HepG2 (cell line): ENCODE data around the gene SYNE1. TPM values are rescaled to one million over a fixed set of nuclear protein-coding genes. Genes with fewer than 3 reads are reported as not detected.
A peak's percentile ranks its signal among the peaks of the same experiment; 100 is the strongest.

Experiments used
- ATAC-seq: fragments of 200-7000 bp; cut with Tn5 transposase; 3 replicates; pipeline ENCODE4 v1.9.1; 2020; ENCODE audit warnings: mild to moderate bottlenecking, moderate library complexity
- BruUV-seq: library from RNA; stranded (reverse); fragments of 400-500 nt; replicated peaks from 2 replicates; lab custom pipeline; 2021; lab: Mats Ljungman, UMichigan
- CTCF ChIA-PET: fragments of 300-600 bp; formaldehyde crosslinking; extraction: SDS; loops from one replicate; lab custom pipeline; 2021; ENCODE audit warnings: low total read pairs, inconsistent platforms, low intra/inter-chr PET ratio; lab: Yijun Ruan, JAX
- POLR2A ChIA-PET: fragments of 350-600 bp; sonication (Branson Sonifier 250); formaldehyde crosslinking; loops from one replicate; lab custom pipeline; 2020; ENCODE audit warnings: antibody characterized with exemption, inconsistent platforms; lab: Yijun Ruan, JAX
- DNase-seq: peaks from one replicate; pipeline ENCODE4 v3.0.0-alpha.2; 2015; ENCODE audit warnings: low spot score
- FAIRE-seq: peaks from 3 replicates; lab custom pipeline; 2011; peaks lifted over from hg19 to GRCh38; lab: Jason Lieb, UNC
- H2AFZ ChIP-seq: one replicate; pipeline ENCODE4 v1.6.1; 2011; ENCODE audit warnings: low read length, inconsistent platforms
- H3K27ac ChIP-seq: fragments of 300-600 bp; 3 replicates; pipeline ENCODE4 v1.8.0; 2011; ENCODE audit warnings: mixed run types, mild to moderate bottlenecking, mixed read lengths, low read length, inconsistent platforms; ENCODE audit not compliant: insufficient read depth; ENCODE audit errors: extremely low read length
- H3K27me3 ChIP-seq, 2 experiments: fragments of 200-600 bp in 1 of 2; 2 replicates in 1 of 2; 3 replicates in 1 of 2; pipeline versions ENCODE4 v1.6.0 to v1.8.0; 2011; ENCODE audit warnings: low read length in 2 of 2, mild to moderate bottlenecking in 2 of 2, moderate library complexity in 2 of 2, inconsistent platforms in 1 of 2; ENCODE audit not compliant: insufficient read depth in 2 of 2, control insufficient read depth in 1 of 2
- H3K36me3 ChIP-seq, 2 experiments: fragments of 200-600 bp in 1 of 2; replicated peaks in 1 of 2; 2 replicates in 1 of 2; 3 replicates in 1 of 2; pipeline versions ENCODE4 v1.5.1 to v1.8.0; 2011; ENCODE audit warnings: low read length in 2 of 2, inconsistent platforms in 1 of 2; ENCODE audit not compliant: insufficient read depth in 2 of 2, control insufficient read depth in 1 of 2
- H3K4me1 ChIP-seq: 2 replicates; pipeline ENCODE4 v1.5.1; 2012; ENCODE audit warnings: low read length, inconsistent platforms; ENCODE audit not compliant: insufficient read depth
- H3K4me2 ChIP-seq: 2 replicates; pipeline ENCODE4 v1.6.0; 2011; ENCODE audit warnings: low read depth, low read length, inconsistent platforms
- H3K4me3 ChIP-seq, 3 experiments: fragments of 200-600 bp in 1 of 3; sonication (generic), shearing (Covaris generic) in 1 of 3; replicated peaks in 1 of 3; 2 replicates each; pipeline ENCODE4 v1.5.1; 2011 to 2016; ENCODE audit warnings: low read length in 3 of 3, inconsistent platforms in 2 of 3, low read depth in 2 of 3, mild to moderate bottlenecking in 2 of 3, control low read depth in 1 of 3, mixed read lengths in 1 of 3; ENCODE audit not compliant: insufficient read depth in 1 of 3
- H3K79me2 ChIP-seq: one replicate; pipeline ENCODE4 v1.6.1; 2011; ENCODE audit warnings: low read length, inconsistent platforms; ENCODE audit not compliant: insufficient read depth
- H3K9ac ChIP-seq: 2 replicates; pipeline ENCODE4 v1.6.0; 2011; ENCODE audit warnings: mild to moderate bottlenecking, low read depth, low read length, inconsistent platforms; ENCODE audit not compliant: insufficient read depth
- H3K9me3 ChIP-seq: 2 replicates; pipeline ENCODE4 v1.5.1; 2012; ENCODE audit warnings: mild to moderate bottlenecking, low read length
- H4K20me1 ChIP-seq: 2 replicates; pipeline ENCODE4 v1.6.0; 2011; ENCODE audit warnings: inconsistent platforms, mild to moderate bottlenecking, low read length, moderate library complexity; ENCODE audit not compliant: insufficient read depth
- CREB1 ChIP-seq, 2 experiments: fragments of 450-650 bp in 1 of 2; IDR thresholded peaks; 2 replicates each; pipeline ENCODE4 v1.6.1; 2016 to 2017; ENCODE audit warnings: control low read depth in 1 of 2, mild to moderate bottlenecking in 1 of 2, missing compliant biosample characterization in 1 of 2, missing genetic modification characterization in 1 of 2
- NFIB ChIP-seq: sonication (generic); formaldehyde crosslinking; IDR thresholded peaks from 2 replicates; pipeline ENCODE4 v1.9.0; 2021; ENCODE audit warnings: missing genetic modification reagents, mild to moderate bottlenecking, borderline replicate concordance
- PLSCR1 ChIP-seq: sonication (generic); formaldehyde crosslinking; IDR thresholded peaks from 2 replicates; pipeline ENCODE4 v1.5.0; 2020; ENCODE audit warnings: missing genetic modification reagents, mild to moderate bottlenecking, borderline replicate concordance
- RARG ChIP-seq: sonication (generic); formaldehyde crosslinking; IDR thresholded peaks from 2 replicates; pipeline ENCODE4 v1.4.0; 2020; ENCODE audit warnings: low read depth, mild to moderate bottlenecking, missing genetic modification reagents
- SMAD3 ChIP-seq: sonication (generic); formaldehyde crosslinking; IDR thresholded peaks from 2 replicates; pipeline ENCODE4 v1.4.0; 2020; ENCODE audit warnings: missing genetic modification reagents
- TBX2 ChIP-seq: sonication (generic); formaldehyde crosslinking; IDR thresholded peaks from 2 replicates; pipeline ENCODE4 v1.5.0; 2020; ENCODE audit warnings: missing genetic modification reagents, mild to moderate bottlenecking, borderline replicate concordance
- TFDP1 ChIP-seq: IDR thresholded peaks from 2 replicates; pipeline ENCODE4 v1.6.1; 2016; ENCODE audit warnings: missing compliant biosample characterization, missing genetic modification reagents, borderline replicate concordance
- ZBTB34 ChIP-seq: sonication (generic); formaldehyde crosslinking; IDR thresholded peaks from 2 replicates; pipeline ENCODE4 v1.8.0; 2022; ENCODE audit warnings: mild to moderate bottlenecking, missing genetic modification reagents
- ZBTB42 ChIP-seq: sonication (generic); formaldehyde crosslinking; IDR thresholded peaks from 2 replicates; pipeline ENCODE4 v1.5.0; 2020; ENCODE audit warnings: mild to moderate bottlenecking, missing genetic modification reagents
- ZNF138 ChIP-seq: sonication (generic); formaldehyde crosslinking; IDR thresholded peaks from 2 replicates; pipeline ENCODE4 v1.5.0; 2020; ENCODE audit warnings: mild to moderate bottlenecking, low read depth, missing genetic modification reagents
- ZNF605 ChIP-seq: sonication (generic); formaldehyde crosslinking; IDR thresholded peaks from 2 replicates; pipeline ENCODE4 v1.8.0; 2022; ENCODE audit warnings: mild to moderate bottlenecking, missing genetic modification reagents
- ZNF691 ChIP-seq: sonication (generic); formaldehyde crosslinking; IDR thresholded peaks from 2 replicates; pipeline ENCODE4 v1.4.0; 2020; ENCODE audit warnings: missing genetic modification reagents, low read depth, mild to moderate bottlenecking, borderline replicate concordance
- ZNF879 ChIP-seq: sonication (generic); formaldehyde crosslinking; IDR thresholded peaks from 2 replicates; pipeline ENCODE4 v1.8.1; 2023; ENCODE audit warnings: missing genetic modification reagents
- ZSCAN30 ChIP-seq: sonication (generic); formaldehyde crosslinking; IDR thresholded peaks from 2 replicates; pipeline ENCODE4 v1.5.0; 2020; ENCODE audit warnings: mild to moderate bottlenecking, missing genetic modification reagents
- WGBS: methylation state at CpG from one replicate; pipeline ENCODE4 v1.1.6; 2017; ENCODE audit warnings: low lambda C conversion rate; 5-methylcytosine and 5-hydroxymethylcytosine counted together
- in situ Hi-C: cut with HindIII; loops from 2 replicates; pipeline ENCODE4 v1.10.0; 2017; ENCODE audit warnings: low pct_unique_long_range_greater_than_20kb; ENCODE audit not compliant: extremely low pct_ligation_motif_present
- intact Hi-C: fragments of 100-400 bp; cut with micrococcal nuclease; formaldehyde crosslinking; loops from one replicate; pipeline ENCODE4 v1.10.0; 2022; ENCODE audit not compliant: unreplicated experiment
- polyA plus RNA-seq, 8 experiments: library from polyadenylated mRNA; depleted of rRNA in 3 of 8; stranded (reverse) in 7 of 8; unstranded in 1 of 8; fragments of >200 nt; fragmentation: Illumina TruSeq in 4 of 8; extraction: Trizol in 4 of 8; gene quantifications; 2 replicates each; pipeline versions ENCODE4 v1.2.1 to v1.2.3, GENCODE V29; 2011 to 2016; ENCODE audit warnings: low read depth in 4 of 8, missing spikeins in 1 of 8, mixed read lengths in 1 of 8; ENCODE audit not compliant: insufficient read depth in 1 of 8
- total RNA-seq, 5 experiments: library from RNA; depleted of rRNA; stranded (reverse); fragments of >200 nt; fragmentation: Illumina TruSeq; extraction: Trizol; gene quantifications; 2 replicates each; pipeline ENCODE4 v1.2.3, GENCODE V29; 2016; ENCODE audit warnings: low read depth in 1 of 5

SYNE1 gene
- total and polyA plus RNA-seq, 2 of the 13 experiments (the other 11 are each of a cell fraction or from before 2014, with no cell fraction given), result 5.5 to 15.9 TPM

- peak; percentile 9 for DNase-seq
- intact Hi-C loops, result loop anchor here (2.0 kb wide), 1 partner anchor 80 kb away; no protein-coding TSS in a partner anchor
- in situ Hi-C loops, result no loop called here
- FAIRE-seq, result no peak
- no peaks in the 10 kb centered on the region for H3K9me3 ChIP-seq
- H3K4me2 ChIP-seq, result peak overlapping the region; percentile 89
- no TSS peak for BruUV-seq
- peak; percentile 54 for ATAC-seq
- peak; percentile 58 for TF ChIP-seq CREB1 (IDR thresholded peaks at IDR 0.05)
- peak; percentile 23; the same call in 1 of the 2 replicates for TF ChIP-seq CREB1 (CRISPR knock-in tag; IDR thresholded peaks at IDR 0.05)
- no peak for TF ChIP-seq ZBTB42 (CRISPR knock-in tag)
- 0 out of 2 replicates have a peak, but pooled peaks have one; percentile 26 for TF ChIP-seq RARG (CRISPR knock-in tag)
- 1% methylated on average over 5 of the region's 5 CpGs for WGBS
- CTCF ChIA-PET, result no interaction called here
- H3K27ac ChIP-seq, result no peak overlapping the region
- H3K4me3 ChIP-seq, result peak overlapping the region; percentile 66 to 76 (median 68); a peak in 5 of 6 replicates
- no peaks in the 10 kb centered on the region for H4K20me1 ChIP-seq
- no peaks in the 10 kb centered on the region for H3K36me3 ChIP-seq
- POLR2A ChIA-PET, result interaction anchor here (0.6 kb wide), 1 partner anchor 237 kb away, joined by 3 read pairs; no protein-coding TSS in a partner anchor
- H2AFZ ChIP-seq, result peak overlapping the region; percentile 66
- no peaks in the 10 kb centered on the region for H3K79me2 ChIP-seq
- peak overlapping the region; percentile 75 for H3K9ac ChIP-seq
- no peaks in the 10 kb centered on the region; a peak in 1 of 5 replicates for H3K27me3 ChIP-seq
- H3K4me1 ChIP-seq, result peaks cover 26% of the 10 kb centered on the region
These were observed 256.8 kb downstream of the SYNE1 start for GRCh38 chr6:152380351-152380767.

GRCh38 chr6:152379423-152379822, 257.7 kb downstream of the SYNE1 start:
- no peaks in the 10 kb centered on the region for H4K20me1 ChIP-seq
- H3K27me3 ChIP-seq, result no peaks in the 10 kb centered on the region; a peak in 1 of 5 replicates
- in situ Hi-C loops (no loop called here), intact Hi-C loops (no loop called here)
- BruUV-seq, result no TSS peak
- no peaks in the 10 kb centered on the region for H3K36me3 ChIP-seq
- H3K9me3 ChIP-seq, result no peaks in the 10 kb centered on the region
- POLR2A ChIA-PET, result no interaction called here
- H3K4me3 ChIP-seq, result no peak overlapping the region
- FAIRE-seq, result no peak
- no peak for DNase-seq
- H3K9ac ChIP-seq, result no peak overlapping the region
- CTCF ChIA-PET, result no interaction called here
- no peak overlapping the region for H2AFZ ChIP-seq
- peaks cover 26% of the 10 kb centered on the region for H3K4me1 ChIP-seq
- H3K27ac ChIP-seq, result no peak overlapping the region
- H3K4me2 ChIP-seq, result peak overlapping the region; percentile 89; the same call in 1 of the 2 replicates
- no peaks in the 10 kb centered on the region for H3K79me2 ChIP-seq
- ATAC-seq, result no peak
- no peak for TF ChIP-seq TBX2 (CRISPR knock-in tag)
- TF ChIP-seq TFDP1 (CRISPR knock-in tag), result no peak
- no peak for TF ChIP-seq ZNF605 (CRISPR knock-in tag)
- no peak for TF ChIP-seq SMAD3 (CRISPR knock-in tag)
- TF ChIP-seq ZNF691 (CRISPR knock-in tag), result no peak
- no peak for TF ChIP-seq NFIB (CRISPR knock-in tag)
- no peak for TF ChIP-seq ZNF138 (CRISPR knock-in tag)
- no peak for TF ChIP-seq ZBTB34
- TF ChIP-seq ZNF879 (CRISPR knock-in tag), result no peak
- no peak for TF ChIP-seq ZSCAN30 (CRISPR knock-in tag)
- no peak for TF ChIP-seq PLSCR1
